Prostate gland (tissue), 2 donors: ENCODE measurements around the gene WNT3A.

Experiments used
- POLR2A ChIP-seq: fragments of 450-650 bp; IDR thresholded peaks from one replicate; pipeline ENCODE4 v1.6.1; 2016; ENCODE audit warnings: antibody characterized with exemption, mild to moderate bottlenecking
- TF ChIP-seq, protein P1 (sequence below), 4 experiments: fragments of 200-600 bp in 2 of 4; fragments of 450-650 bp in 2 of 4; sonication (generic) in 2 of 4; IDR thresholded peaks; 1 replicate in 3 of 4; 2 replicates in 1 of 4; pipeline ENCODE4 v1.5.1; 2016 to 2019; ENCODE audit warnings: antibody characterized with exemption in 4 of 4, mild to moderate bottlenecking in 2 of 4, moderate library complexity in 2 of 4

DNA sequence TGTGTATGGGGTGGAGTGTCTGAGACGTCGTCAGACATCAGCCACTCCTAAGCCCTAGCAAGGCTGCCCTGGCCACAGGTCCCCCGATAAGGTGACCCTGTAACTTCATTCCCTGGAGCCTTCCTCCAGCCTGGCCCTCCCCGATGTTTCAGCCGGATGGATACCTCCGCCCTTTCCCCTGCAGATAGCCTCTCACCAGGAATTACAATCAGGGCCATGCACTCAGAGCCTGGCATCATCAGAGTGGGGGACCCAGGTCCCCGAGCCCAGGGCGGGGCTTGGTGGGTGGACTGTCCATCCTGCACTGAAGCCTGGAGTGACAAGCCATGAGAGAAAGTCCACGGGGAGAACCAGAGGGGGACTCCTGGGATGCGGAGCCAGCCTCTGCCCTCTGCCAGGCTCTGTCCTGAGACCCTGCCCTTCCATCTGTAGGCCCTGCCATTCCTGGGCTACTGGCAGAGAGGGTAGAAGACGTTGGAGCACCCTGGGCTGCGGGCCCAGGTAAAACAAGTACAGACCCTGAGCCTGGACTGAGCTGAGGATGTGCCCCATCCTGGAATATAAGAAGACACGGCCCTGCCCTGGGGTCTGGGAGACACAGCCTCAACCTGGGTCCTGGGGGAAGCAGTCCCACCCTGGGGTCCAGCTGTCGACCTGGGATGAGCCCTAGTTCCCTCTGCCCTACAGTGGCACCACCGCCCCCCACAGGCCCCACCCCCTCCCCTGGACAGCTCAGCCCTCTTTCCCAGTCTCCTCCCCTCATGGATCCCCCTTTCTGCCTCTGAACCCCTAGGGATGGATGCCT lies 58.9 kb downstream of the WNT3A start:
- TF ChIP-seq POLR2A: no peak
- TF ChIP-seq, protein P1, sequence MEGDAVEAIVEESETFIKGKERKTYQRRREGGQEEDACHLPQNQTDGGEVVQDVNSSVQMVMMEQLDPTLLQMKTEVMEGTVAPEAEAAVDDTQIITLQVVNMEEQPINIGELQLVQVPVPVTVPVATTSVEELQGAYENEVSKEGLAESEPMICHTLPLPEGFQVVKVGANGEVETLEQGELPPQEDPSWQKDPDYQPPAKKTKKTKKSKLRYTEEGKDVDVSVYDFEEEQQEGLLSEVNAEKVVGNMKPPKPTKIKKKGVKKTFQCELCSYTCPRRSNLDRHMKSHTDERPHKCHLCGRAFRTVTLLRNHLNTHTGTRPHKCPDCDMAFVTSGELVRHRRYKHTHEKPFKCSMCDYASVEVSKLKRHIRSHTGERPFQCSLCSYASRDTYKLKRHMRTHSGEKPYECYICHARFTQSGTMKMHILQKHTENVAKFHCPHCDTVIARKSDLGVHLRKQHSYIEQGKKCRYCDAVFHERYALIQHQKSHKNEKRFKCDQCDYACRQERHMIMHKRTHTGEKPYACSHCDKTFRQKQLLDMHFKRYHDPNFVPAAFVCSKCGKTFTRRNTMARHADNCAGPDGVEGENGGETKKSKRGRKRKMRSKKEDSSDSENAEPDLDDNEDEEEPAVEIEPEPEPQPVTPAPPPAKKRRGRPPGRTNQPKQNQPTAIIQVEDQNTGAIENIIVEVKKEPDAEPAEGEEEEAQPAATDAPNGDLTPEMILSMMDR (IDR thresholded peaks at IDR 0.05): no peak
